ENCODE results near the gene FBXW7.

Gene FBXW7

DNA sequence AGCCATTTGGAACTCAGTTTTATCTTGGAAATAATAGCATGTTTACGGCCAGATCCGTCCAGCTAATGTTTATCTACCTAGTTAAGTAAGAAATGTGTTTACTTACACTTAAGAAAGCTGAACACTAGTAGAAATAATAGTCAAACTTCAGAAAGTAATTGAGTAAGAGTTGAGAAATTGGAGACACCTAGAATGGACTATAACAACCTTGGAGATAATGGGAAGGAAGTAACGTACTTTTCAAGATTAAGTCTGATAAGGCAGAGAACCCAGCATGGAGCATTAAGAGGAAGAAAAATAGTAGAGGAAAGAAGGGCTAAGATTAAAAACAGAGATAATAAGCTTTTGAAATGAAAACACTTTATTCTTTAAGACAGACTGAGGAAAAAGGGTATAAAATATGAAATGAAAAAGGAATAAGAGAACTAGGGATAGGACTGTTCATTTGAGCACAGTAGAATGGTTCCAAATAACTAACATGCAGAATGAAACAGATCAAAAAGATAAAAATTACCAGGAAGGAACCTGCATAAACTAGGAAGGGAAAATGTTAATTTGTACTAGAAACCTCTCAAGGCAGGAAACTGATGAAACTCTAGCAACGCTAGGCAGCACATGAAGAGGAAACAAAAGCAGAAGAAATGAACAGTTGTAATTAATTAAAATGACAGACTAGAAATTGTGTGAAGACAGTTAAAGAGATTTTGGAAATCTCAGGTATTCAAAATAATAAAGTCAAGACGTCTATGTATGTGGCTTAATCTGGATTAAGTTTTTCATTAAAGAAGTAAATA, 71.7 kb downstream of the FBXW7 start:
- no peak for DNase-seq

GRCh38 chr4:152463562-152463961, 72.3 kb downstream of the FBXW7 start:
- no peak for DNase-seq

GRCh38 chr4:152462695-152463094, 73.2 kb downstream of the FBXW7 start:
- no peak for DNase-seq

DNA sequence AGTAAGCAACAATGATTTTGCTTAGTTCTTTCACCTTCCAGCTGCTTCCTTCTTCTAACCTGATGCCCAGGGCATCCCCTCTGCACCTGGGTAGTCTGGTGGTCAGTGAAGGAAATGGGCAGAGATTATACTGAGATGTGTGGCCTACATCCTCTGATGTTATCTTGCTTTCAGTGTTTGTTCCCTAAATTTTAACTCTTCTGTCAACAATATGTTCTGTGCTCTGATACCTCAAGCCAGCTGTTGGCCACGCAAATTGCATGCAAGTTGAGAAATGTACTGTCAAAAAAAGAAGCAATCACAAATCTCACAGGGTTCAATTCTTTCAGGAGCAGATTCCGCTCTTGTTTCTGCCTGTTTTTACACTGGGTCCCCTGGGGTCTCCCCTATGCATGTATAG, 73.8 kb downstream of the FBXW7 start:
- DNase-seq: no peak

- no peak for DNase-seq
Observed at GRCh38 chr4:152460488-152460887, 75.4 kb downstream of the FBXW7 start.

DNA sequence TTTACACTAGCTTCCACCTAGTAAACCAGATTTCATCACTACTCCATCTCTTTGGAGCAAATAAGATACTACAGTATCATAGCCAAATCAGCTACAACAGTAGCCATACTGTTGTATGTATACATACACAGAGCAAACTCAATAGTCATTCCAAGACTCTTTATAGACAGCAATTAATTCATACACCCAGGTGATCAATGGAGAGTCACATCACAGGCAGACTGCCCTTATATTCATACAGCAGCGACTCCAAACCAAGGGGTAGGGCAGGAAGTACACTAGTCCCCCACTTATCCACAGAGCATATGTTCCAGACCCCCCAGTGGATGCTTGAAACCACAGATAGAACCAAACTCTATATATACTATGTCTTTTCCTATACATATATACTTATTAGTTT, 76.6 kb downstream of the FBXW7 start:
- DNase-seq: no peak

DNA sequence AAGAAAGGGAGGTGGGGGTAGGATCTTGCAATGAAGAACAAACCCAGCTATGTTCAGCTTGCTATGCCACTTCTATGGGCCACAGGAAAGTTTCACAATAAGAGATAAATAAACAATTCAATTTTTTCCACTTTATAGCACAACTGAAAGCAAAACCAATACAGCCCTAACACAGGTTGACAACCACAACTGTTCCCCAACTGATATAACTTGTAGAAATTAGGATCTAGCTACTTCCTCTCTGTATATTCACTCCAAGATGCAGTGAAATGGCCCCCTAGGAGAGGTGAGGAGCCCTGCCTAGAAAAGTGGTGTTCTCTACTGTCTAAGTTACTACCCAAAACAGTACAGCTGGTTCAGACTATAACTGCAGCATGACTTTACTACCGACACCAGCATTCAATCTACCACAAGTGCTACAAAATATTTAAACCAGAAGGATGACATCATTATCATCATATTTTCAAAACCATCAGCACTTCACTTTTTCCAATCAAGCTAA, 77.0 kb downstream of the FBXW7 start:
- no peak for DNase-seq

DNA sequence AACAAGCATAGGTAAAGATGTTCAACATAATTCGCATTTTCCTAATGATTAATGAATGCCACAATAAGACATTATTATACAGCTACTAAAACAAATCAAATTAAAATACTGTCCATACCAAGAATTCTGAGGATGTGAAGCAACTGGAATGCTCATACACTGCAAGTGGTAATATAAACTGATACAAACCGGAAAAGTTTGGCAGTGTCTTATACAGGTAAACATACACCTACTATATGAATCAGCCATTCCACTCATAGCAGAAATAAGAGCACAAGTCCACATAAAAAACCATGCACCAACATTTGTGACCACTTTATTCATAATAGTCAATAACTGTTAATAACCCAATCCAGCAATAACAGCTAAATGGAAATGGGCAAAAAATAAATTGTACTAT, 79.3 kb downstream of the FBXW7 start:
- DNase-seq: no peak

DNA sequence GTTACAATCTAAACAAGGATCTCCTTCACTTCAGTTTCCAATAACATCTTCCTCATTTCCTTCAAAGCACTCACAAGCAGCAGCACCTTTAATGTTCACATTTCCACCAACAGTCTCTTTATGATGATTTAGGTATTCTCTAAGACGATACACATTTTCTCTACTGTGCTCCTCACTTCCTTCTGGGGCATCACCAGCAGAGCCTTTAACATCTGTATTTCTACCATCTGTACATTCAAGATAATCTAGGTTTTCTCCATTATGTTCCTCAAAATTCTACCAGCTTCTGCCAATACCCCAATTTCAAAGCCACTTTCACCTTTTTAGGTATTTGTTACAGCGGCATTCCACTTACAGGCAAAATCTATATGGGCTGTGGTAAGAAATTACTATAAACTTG, 80.6 kb downstream of the FBXW7 start:
- DNase-seq: no peak

GRCh38 chr4:152454398-152455011, 81.4 kb downstream of the FBXW7 start:
- DNase-seq: peak; percentile 54

GRCh38 chr4:152451496-152451895, 84.4 kb downstream of the FBXW7 start:
- peak; percentile 8 for DNase-seq

DNA sequence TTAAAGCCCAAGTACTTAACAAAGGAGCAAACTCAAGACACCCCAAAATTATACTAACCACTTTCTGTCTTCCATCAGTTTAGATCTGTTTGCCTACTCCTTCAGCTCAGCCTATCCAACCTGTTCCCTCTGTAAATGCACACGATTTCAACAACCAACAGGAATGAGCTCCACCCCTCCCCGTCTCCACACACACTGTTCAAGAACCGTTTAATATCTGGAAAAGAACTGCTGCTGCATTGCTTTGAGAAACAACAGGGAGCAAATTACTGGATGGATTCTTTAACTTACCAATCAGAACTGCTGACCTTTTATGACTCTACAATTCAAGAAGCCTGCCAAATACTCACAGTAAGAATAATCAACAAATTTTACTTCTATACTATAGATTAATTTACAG, 87.0 kb downstream of the FBXW7 start:
- no peak for DNase-seq

- DNase-seq: peak; percentile 20
Observed at GRCh38 chr4:152448038-152448707, 87.7 kb downstream of the FBXW7 start.

GRCh38 chr4:152443859-152444258, 92.0 kb downstream of the FBXW7 start:
- no peak for DNase-seq

- no peak for DNase-seq
Observed at GRCh38 chr4:152437561-152437960, 98.3 kb downstream of the FBXW7 start.

DNA sequence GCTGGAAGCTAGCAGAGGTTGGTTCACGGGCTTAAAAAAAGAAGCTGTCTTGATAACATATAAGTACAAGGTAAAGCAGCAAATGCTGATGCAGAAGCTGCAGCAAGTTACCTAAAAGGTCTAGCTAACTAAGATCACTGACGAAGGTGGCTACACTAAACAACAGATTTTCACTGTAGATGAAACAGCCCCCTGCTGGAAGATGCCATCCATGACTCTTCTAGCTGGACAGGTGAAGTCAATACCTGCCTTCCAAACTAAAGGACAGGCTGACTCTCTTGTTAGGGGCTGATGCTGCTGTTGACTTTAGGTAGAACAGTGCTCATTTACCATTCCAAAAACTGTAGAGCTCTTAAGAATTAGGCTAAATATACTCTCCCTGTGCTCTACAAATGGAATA, 99.5 kb downstream of the FBXW7 start:
- no peak for DNase-seq

DNA sequence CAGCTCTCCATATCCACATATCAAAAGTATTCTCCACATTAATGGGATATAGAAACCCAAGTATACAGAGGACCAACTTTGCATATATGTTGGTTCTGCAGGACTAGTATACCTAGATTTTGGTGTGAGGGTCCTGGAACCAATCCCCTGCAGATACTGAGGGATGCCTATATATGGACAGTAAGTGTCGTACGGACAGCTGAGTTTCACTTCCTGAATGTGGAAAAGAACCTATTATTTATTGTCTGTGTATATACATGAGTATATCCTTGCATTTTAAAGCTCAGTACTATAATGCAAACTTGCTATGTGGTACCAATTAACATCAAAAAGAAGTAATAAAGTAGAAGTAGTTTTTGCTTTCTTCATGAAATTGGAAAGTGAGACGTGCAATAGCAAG, 101.9 kb downstream of the FBXW7 start:
- no peak for DNase-seq

- no peak for DNase-seq
Observed at GRCh38 chr4:152431784-152432183, 104.1 kb downstream of the FBXW7 start.

DNA sequence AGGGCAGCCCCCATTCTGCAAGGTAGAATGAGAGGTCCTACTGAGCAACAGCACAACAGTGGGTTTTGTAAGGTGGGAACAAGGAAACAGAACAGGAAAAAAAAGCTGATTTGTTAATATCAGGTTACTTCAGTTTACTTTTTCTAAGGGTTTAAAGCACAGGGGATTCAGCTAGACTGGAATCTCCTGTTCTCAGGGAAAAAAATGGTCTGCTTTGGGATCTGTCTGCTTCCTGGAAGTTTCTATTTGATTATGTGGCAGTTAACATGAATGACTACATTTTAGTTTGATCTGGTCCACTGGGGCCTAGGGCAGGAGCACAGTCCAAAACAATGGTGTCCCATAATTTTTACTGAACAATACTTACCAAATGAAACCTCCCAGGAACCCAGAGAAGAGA, 104.6 kb downstream of the FBXW7 start:
- no peak for DNase-seq

DNA sequence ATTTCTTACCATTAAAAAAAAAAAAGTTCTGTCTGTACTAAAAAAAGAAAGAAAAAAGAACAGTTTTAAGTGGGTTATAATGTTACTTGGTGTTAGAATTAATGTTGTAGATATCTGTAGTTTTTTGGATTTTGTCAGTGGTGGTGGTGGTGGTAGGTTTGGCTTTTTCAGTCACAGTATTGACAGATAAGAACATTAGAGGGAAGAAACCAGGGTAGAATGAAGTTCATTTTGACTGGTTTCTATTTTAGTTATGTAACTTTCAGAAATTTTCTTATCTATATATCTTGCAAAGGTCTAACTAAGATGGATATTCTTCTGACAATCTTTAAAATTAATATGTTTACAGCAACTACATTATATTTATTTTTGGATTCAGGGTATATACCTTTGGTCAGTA, 105.4 kb downstream of the FBXW7 start:
- no peak for DNase-seq

DNA sequence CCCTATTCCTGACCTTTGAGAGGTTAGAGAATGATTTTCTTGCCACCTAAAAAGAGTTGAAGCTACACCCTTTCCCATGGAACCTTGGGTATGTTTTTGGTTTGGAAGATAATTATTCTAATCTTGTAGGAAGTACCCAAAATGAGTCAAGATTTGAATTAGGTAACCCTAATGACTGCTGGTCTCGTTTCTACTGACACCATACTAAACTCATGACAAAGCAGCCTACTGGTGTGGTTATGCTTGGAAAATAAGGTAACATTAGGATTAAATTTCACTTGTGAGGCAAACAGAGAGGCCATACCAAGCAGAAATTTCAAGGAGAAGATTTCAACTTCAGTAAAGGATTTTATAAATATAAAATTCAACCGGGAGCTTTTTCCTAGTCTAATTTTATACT, 107.9 kb downstream of the FBXW7 start:
- DNase-seq: no peak

GRCh38 chr4:152424977-152425376, 110.9 kb downstream of the FBXW7 start:
- no peak for DNase-seq

DNA sequence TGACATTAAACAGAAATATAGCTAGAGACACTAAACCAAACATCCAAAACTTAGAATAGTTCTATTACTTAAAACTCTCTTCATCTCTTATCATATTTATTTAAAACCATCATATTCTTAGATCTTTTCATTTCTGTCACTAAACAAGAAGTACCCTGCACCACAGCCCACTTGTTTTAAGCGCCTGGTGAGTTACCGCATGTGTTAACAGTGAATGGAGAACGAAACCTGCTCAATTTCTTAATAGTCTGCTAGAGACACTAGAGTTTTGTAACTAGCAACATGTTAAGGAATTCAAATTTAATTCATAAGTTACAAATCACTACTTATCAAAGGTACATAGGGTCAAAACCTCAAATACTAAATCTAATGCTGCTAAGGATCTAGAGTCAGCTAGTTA, 111.5 kb downstream of the FBXW7 start:
- no peak for DNase-seq

- no peak for DNase-seq
Observed at GRCh38 chr4:152422817-152423320, 113.0 kb downstream of the FBXW7 start.

All from NCI-H510A treated with DMSO at 0.1 percent for 48 hours (cell line).